ENCODE results near the gene CCDC7.
"Not testable (repeated sequence)": the region's sequence is repeated elsewhere in the genome, so short reads cannot be mapped to it uniquely, and the experiment has no call there.

CCDC7 gene

DNA sequence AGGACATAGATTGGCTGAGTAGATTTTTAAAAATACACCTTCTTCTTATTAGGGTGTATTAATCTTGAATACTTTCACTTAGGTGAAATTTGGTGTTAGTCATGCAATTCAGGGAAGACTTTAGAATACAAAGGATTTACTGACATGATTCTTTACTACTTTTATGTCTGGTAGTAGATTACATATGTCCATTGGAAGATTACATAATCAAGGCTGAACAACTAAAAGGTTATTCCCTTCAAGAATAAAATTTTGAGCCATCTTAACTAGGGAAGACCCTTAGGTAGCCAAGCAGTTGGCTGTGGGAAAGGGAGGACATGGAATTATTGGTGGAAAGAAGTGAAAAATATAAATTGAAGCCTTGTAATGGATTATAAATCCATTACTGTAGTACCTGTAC, 347.1 kb downstream of the CCDC7 start:
- no peaks in the 10 kb centered on the region for H3K36me3 ChIP-seq (ENCODE audit: control insufficient read depth in 5 of 5, insufficient read depth in 5 of 5, low read length in 5 of 5)
- peaks cover 0 to 7% (median 3%) of the 10 kb centered on the region in 5 donors for H3K9me3 ChIP-seq (ENCODE audit: control insufficient read depth in 5 of 5, low read length in 5 of 5)
- no peak overlapping the region for H3K9ac ChIP-seq (ENCODE audit: low read length in 5 of 5)
- H3K27ac ChIP-seq (ENCODE audit: low read depth, low read length) = no peak overlapping the region
- H3K4me1 ChIP-seq (ENCODE audit: control insufficient read depth in 5 of 5, insufficient read depth in 5 of 5, low read length in 5 of 5) = no peaks in the 10 kb centered on the region
- H3K4me3 ChIP-seq (ENCODE audit: low read depth in 1 of 5, low read length in 5 of 5) = no peak overlapping the region
- no peaks in the 10 kb centered on the region for H3K27me3 ChIP-seq (ENCODE audit: control insufficient read depth in 5 of 5, insufficient read depth in 4 of 5, low read length in 5 of 5)

DNA sequence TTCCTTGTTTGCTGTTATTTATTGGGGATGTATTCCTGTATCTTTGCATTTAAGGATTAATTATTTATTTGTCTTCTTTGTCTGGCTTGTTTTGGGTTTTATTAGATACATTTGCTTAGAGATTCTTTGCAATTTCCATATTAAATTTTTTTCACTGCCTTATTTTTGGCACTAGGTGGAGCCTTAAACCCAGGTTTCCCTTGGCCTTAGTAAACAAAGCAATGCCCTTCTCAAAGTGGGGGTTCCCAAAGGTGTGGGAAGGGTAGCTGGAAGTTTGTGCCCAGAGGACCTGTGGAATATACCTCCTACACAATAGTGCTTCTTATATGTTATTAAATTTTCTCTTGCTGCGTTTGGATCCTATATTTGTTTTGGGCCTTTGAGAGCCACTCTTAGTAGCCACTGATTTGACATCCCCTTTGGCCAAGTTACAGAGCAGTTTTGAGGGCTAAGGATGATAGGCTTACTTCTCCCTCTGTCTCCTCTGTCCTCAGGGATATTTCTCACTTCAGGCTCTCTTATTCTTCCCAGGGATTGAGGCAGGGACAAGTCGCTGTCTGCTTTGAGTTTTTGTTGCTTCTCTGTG, 349.8 kb downstream of the CCDC7 start:
- no peak overlapping the region for H3K27ac ChIP-seq (ENCODE audit: low read depth, low read length)

DNA sequence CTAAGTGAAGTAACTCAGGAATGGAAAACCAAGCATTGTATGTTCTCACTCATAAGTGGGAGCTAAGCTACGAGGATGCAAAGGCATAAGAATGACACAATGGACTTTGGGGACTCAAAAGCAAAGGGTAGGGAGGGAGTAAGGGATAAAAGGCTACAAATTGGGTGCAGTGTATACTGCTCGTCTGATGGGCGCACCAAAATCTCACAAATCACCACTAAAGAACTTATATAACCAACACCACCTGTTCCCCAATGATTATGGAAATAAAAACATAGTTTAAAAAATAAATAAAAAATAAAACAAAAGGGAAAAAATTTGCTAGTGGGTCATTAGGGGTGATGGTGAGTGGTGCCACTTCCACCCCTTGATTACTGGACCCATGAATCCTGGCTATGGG, 351.5 kb downstream of the CCDC7 start:
- not testable (repeated sequence) for H3K4me1 ChIP-seq (ENCODE audit: control insufficient read depth in 5 of 5, insufficient read depth in 5 of 5, low read length in 5 of 5); H3K4me3 ChIP-seq (ENCODE audit: low read depth in 1 of 5, low read length in 5 of 5); H3K9me3 ChIP-seq (ENCODE audit: control insufficient read depth in 5 of 5, low read length in 5 of 5); H3K9ac ChIP-seq (ENCODE audit: low read length in 5 of 5); H3K27ac ChIP-seq (ENCODE audit: low read depth, low read length); H3K27me3 ChIP-seq (ENCODE audit: control insufficient read depth in 5 of 5, insufficient read depth in 4 of 5, low read length in 5 of 5); H3K36me3 ChIP-seq (ENCODE audit: control insufficient read depth in 5 of 5, insufficient read depth in 5 of 5, low read length in 5 of 5)

More for the DNA sequence above, 349.8 kb downstream of the CCDC7 start:
- Histone ChIP-seq H3K9ac (ENCODE audit: low read length in 5 of 5) (no peak overlapping the region), H3K27me3 (ENCODE audit: control insufficient read depth in 5 of 5, insufficient read depth in 4 of 5, low read length in 5 of 5) (no peaks in the 10 kb centered on the region), H3K9me3 (ENCODE audit: control insufficient read depth in 5 of 5, low read length in 5 of 5) (no peaks in the 10 kb centered on the region), H3K36me3 (ENCODE audit: control insufficient read depth in 5 of 5, insufficient read depth in 5 of 5, low read length in 5 of 5) (no peaks in the 10 kb centered on the region), H3K4me3 (ENCODE audit: low read depth in 1 of 5, low read length in 5 of 5) (no peak overlapping the region), H3K4me1 (ENCODE audit: control insufficient read depth in 5 of 5, insufficient read depth in 5 of 5, low read length in 5 of 5) (no peaks in the 10 kb centered on the region)

DNA sequence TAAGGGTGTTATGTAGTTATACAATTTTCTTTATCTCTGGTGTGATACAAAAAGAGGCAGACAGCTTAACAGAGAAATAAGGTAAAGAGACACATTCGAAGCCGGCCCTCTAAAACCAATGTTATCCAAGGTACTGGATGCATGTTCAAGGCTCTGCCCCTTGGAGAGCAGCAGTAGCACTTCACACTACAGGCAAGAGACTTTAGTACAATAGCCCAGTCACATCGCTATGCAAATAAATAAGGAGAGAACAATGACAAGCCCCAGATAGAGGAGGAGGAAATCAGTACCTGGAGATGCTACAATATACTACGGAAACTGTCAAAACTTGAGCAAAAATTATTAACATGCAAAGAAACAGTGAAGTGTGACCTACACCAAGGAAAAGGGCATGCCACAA, 401.0 kb downstream of the CCDC7 start:
- Histone ChIP-seq H3K4me1 (ENCODE audit: control insufficient read depth in 5 of 5, insufficient read depth in 5 of 5, low read length in 5 of 5) (no peaks in the 10 kb centered on the region), H3K4me3 (ENCODE audit: low read depth in 1 of 5, low read length in 5 of 5) (no peak overlapping the region), H3K36me3 (ENCODE audit: control insufficient read depth in 5 of 5, insufficient read depth in 5 of 5, low read length in 5 of 5) (no peaks in the 10 kb centered on the region), H3K27me3 (ENCODE audit: control insufficient read depth in 5 of 5, insufficient read depth in 4 of 5, low read length in 5 of 5) (no peaks in the 10 kb centered on the region), H3K27ac (ENCODE audit: low read depth, low read length) (no peak overlapping the region), H3K9me3 (ENCODE audit: control insufficient read depth in 5 of 5, low read length in 5 of 5) (no peaks in the 10 kb centered on the region), H3K9ac (ENCODE audit: low read length in 5 of 5) (no peak overlapping the region)

DNA sequence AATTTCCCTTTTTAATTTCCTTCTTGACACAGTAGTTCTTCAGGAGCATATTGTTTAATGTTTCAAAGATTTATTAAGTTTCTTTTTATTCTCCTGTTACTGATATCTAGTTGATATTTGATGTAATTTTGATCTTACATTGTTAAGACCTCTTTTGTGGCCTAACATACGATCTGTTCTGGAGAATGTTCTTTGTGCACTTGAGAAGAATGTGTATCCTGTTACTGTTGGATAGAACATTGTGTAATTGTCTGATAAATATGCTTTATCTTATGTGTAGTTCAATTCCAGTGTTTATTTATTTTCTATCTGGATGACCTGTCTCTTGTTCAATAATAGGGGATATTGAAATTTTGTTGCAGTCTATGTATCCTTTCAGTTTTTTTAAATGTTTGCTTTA, 405.4 kb downstream of the CCDC7 start:
- H3K4me3 ChIP-seq (ENCODE audit: low read depth in 1 of 5, low read length in 5 of 5) = no peak overlapping the region
- H3K27me3 ChIP-seq (ENCODE audit: control insufficient read depth in 5 of 5, insufficient read depth in 4 of 5, low read length in 5 of 5) = no peaks in the 10 kb centered on the region
- no peaks in the 10 kb centered on the region for H3K4me1 ChIP-seq (ENCODE audit: control insufficient read depth in 5 of 5, insufficient read depth in 5 of 5, low read length in 5 of 5)
- H3K9ac ChIP-seq (ENCODE audit: low read length in 5 of 5) = no peak overlapping the region
- H3K9me3 ChIP-seq (ENCODE audit: control insufficient read depth in 5 of 5, low read length in 5 of 5) = no peaks in the 10 kb centered on the region
- no peaks in the 10 kb centered on the region for H3K36me3 ChIP-seq (ENCODE audit: control insufficient read depth in 5 of 5, insufficient read depth in 5 of 5, low read length in 5 of 5)
- no peak overlapping the region for H3K27ac ChIP-seq (ENCODE audit: low read depth, low read length)

DNA sequence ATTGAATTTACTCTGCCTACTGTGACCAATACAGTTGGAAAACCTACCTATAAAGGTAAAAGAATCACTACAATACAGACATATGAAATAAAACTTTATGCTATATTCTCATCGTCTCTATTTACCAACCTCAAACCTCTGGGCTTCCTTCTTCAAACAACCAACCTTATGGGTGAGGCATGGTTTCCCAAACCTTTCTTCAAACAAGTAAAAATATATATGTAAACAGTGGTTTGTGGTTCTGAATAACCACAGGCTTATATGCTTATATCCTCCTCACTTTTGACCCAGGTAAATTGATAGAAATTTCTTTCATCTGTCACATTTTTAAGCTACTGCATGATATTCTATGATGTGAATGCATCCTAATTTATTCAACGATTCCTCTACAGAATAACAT, 408.5 kb downstream of the CCDC7 start:
- H3K9ac ChIP-seq (ENCODE audit: low read length in 5 of 5) = no peak overlapping the region
- H3K36me3 ChIP-seq (ENCODE audit: control insufficient read depth in 5 of 5, insufficient read depth in 5 of 5, low read length in 5 of 5) = no peaks in the 10 kb centered on the region
- no peaks in the 10 kb centered on the region for H3K9me3 ChIP-seq (ENCODE audit: control insufficient read depth in 5 of 5, low read length in 5 of 5)
- no peak overlapping the region for H3K27ac ChIP-seq (ENCODE audit: low read depth, low read length)
- no peak overlapping the region for H3K4me3 ChIP-seq (ENCODE audit: low read depth in 1 of 5, low read length in 5 of 5)
- H3K27me3 ChIP-seq (ENCODE audit: control insufficient read depth in 5 of 5, insufficient read depth in 4 of 5, low read length in 5 of 5) = no peaks in the 10 kb centered on the region
- H3K4me1 ChIP-seq (ENCODE audit: control insufficient read depth in 5 of 5, insufficient read depth in 5 of 5, low read length in 5 of 5) = no peaks in the 10 kb centered on the region

DNA sequence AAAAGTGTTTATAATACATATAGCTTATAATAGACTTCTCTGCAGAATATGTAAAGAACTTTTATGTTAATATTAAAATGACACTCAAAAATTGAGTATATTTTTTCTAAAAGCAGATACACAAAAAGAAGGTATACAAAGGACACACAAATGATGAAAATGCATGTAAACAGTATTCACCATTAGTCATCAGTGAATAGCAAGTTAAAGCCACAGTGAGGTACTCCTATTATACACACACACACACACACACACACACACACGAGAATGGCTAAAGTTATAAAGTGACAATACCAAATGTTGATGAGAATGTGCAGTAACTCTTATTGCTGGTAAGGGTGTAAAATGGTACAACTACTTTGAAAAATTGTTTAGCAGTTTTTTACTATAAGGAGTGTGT, 419.2 kb downstream of the CCDC7 start:
- Histone ChIP-seq H3K4me1 (ENCODE audit: control insufficient read depth in 5 of 5, insufficient read depth in 5 of 5, low read length in 5 of 5) (no peaks in the 10 kb centered on the region), H3K9ac (ENCODE audit: low read length in 5 of 5) (no peak overlapping the region)

DNA sequence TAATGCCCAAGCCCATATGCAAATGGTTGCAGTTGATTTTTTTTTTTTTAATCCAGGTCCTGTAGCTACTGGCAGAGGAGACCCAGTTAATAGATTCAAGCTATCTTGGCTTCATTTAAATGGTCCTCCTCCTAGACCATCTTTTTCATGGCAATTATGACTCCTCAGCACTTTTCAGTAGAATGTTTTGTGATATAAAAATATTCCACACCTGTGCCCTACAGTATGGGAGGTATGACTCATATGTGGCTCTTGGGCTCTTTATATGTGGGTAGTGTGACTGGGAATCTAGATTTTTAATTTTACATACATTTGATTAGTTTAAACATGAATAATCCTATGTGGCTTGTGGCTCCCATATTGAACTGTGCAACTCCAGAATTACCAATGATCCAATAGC, 432.0 kb downstream of the CCDC7 start:
- Histone ChIP-seq H3K27me3 (ENCODE audit: control insufficient read depth in 5 of 5, insufficient read depth in 4 of 5, low read length in 5 of 5) (no peaks in the 10 kb centered on the region), H3K27ac (ENCODE audit: low read depth, low read length) (no peak overlapping the region), H3K4me1 (ENCODE audit: control insufficient read depth in 5 of 5, insufficient read depth in 5 of 5, low read length in 5 of 5) (no peaks in the 10 kb centered on the region), H3K36me3 (ENCODE audit: control insufficient read depth in 5 of 5, insufficient read depth in 5 of 5, low read length in 5 of 5) (no peaks in the 10 kb centered on the region), H3K9ac (ENCODE audit: low read length in 5 of 5) (no peak overlapping the region), H3K9me3 (ENCODE audit: control insufficient read depth in 5 of 5, low read length in 5 of 5) (no peaks in the 10 kb centered on the region), H3K4me3 (ENCODE audit: low read depth in 1 of 5, low read length in 5 of 5) (no peak overlapping the region)

More for the DNA sequence above, 419.2 kb downstream of the CCDC7 start:
- no peak overlapping the region for H3K4me3 ChIP-seq (ENCODE audit: low read depth in 1 of 5, low read length in 5 of 5)
- no peaks in the 10 kb centered on the region for H3K27me3 ChIP-seq (ENCODE audit: control insufficient read depth in 5 of 5, insufficient read depth in 4 of 5, low read length in 5 of 5)
- no peaks in the 10 kb centered on the region for H3K9me3 ChIP-seq (ENCODE audit: control insufficient read depth in 5 of 5, low read length in 5 of 5)
- no peak overlapping the region for H3K27ac ChIP-seq (ENCODE audit: low read depth, low read length)
- H3K36me3 ChIP-seq (ENCODE audit: control insufficient read depth in 5 of 5, insufficient read depth in 5 of 5, low read length in 5 of 5) = no peaks in the 10 kb centered on the region

DNA sequence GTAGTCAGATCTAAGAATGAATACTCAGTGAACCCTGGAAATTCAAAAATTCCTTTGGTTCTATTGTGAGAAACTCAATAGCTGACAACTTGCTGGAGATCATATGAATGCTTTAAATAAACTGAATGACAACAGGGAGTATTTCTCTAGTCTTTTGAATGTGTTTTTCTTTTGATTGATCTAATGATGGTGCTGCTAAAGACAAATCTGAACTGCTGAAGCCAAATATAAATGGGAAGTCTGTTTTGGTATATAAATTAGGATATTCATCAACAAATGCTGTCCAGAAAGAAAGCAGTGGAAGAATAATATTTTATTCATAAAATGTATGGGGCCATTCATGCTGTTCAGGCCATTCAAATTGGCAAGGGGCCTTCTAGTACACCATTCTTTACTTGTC, 432.7 kb downstream of the CCDC7 start:
- Histone ChIP-seq H3K27me3 (ENCODE audit: control insufficient read depth in 5 of 5, insufficient read depth in 4 of 5, low read length in 5 of 5) (no peaks in the 10 kb centered on the region), H3K9ac (ENCODE audit: low read length in 5 of 5) (no peak overlapping the region), H3K4me1 (ENCODE audit: control insufficient read depth in 5 of 5, insufficient read depth in 5 of 5, low read length in 5 of 5) (no peaks in the 10 kb centered on the region), H3K27ac (ENCODE audit: low read depth, low read length) (no peak overlapping the region), H3K4me3 (ENCODE audit: low read depth in 1 of 5, low read length in 5 of 5) (no peak overlapping the region), H3K9me3 (ENCODE audit: control insufficient read depth in 5 of 5, low read length in 5 of 5) (no peaks in the 10 kb centered on the region), H3K36me3 (ENCODE audit: control insufficient read depth in 5 of 5, insufficient read depth in 5 of 5, low read length in 5 of 5) (no peaks in the 10 kb centered on the region)

DNA sequence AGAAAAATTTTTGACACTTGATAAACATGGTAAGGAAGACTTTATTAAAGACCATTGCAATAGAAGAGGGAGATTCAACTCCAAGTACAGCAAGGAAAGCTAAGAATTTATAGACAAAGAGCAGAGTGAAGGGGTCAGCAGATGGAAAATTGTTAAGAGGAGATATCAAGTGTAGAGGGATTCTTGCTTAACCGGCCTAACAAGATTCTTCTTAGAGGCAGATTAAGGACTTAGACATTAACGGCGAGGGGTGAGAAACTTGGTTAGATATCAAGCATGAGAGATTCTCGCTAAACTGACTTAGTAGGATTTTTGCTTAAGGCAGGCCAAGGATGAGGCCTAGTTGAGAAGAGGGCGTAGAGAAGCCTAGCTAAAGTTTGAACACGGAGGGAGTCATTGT, 436.1 kb downstream of the CCDC7 start:
- no peaks in the 10 kb centered on the region for H3K36me3 ChIP-seq (ENCODE audit: control insufficient read depth in 5 of 5, insufficient read depth in 5 of 5, low read length in 5 of 5)
- H3K9ac ChIP-seq (ENCODE audit: low read length in 5 of 5) = no peak overlapping the region
- H3K27me3 ChIP-seq (ENCODE audit: control insufficient read depth in 5 of 5, insufficient read depth in 4 of 5, low read length in 5 of 5) = no peaks in the 10 kb centered on the region
- H3K27ac ChIP-seq (ENCODE audit: low read depth, low read length) = no peak overlapping the region
- H3K4me1 ChIP-seq (ENCODE audit: control insufficient read depth in 5 of 5, insufficient read depth in 5 of 5, low read length in 5 of 5) = no peaks in the 10 kb centered on the region
- no peak overlapping the region for H3K4me3 ChIP-seq (ENCODE audit: low read depth in 1 of 5, low read length in 5 of 5)
- H3K9me3 ChIP-seq (ENCODE audit: control insufficient read depth in 5 of 5, low read length in 5 of 5) = no peaks in the 10 kb centered on the region

DNA sequence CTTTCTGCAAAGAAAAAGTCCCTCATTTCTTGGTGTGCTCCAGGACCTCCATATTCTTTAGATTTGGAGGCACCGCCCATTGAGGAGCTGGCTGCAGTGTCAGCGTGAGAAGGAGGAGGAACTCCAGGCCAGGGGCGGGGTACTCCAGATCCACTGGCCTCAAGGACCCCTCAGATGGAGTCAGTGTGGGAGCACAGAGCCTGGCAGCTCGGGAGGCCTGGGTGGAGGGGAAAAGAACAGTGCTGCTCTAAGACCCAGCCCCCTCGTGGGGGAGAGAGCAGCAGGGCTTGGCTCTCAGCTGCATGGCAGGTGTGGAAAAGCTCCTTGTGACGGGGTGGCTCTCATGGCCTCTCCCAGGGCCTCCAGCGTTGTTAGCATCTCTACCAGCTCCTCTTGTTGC, 441.5 kb downstream of the CCDC7 start:
- H3K27me3 ChIP-seq (ENCODE audit: control insufficient read depth in 5 of 5, insufficient read depth in 4 of 5, low read length in 5 of 5) = no peaks in the 10 kb centered on the region
- H3K4me3 ChIP-seq (ENCODE audit: low read depth in 1 of 5, low read length in 5 of 5) = no peak overlapping the region
- no peak overlapping the region for H3K27ac ChIP-seq (ENCODE audit: low read depth, low read length)
- H3K9me3 ChIP-seq (ENCODE audit: control insufficient read depth in 5 of 5, low read length in 5 of 5) = no peaks in the 10 kb centered on the region
- no peaks in the 10 kb centered on the region for H3K4me1 ChIP-seq (ENCODE audit: control insufficient read depth in 5 of 5, insufficient read depth in 5 of 5, low read length in 5 of 5)
- H3K9ac ChIP-seq (ENCODE audit: low read length in 5 of 5) = no peak overlapping the region
- peaks cover 0 to 3% (median 0%) of the 10 kb centered on the region in 5 donors for H3K36me3 ChIP-seq (ENCODE audit: control insufficient read depth in 5 of 5, insufficient read depth in 5 of 5, low read length in 5 of 5)
